Osteoblast (primary cell): ENCODE results near the gene MIGA1. TPM values are rescaled to one million over a fixed set of nuclear protein-coding genes. Genes with fewer than 3 reads are reported as not detected.

ENCODE experiments used
- DNase-seq: peaks from one replicate; pipeline ENCODE4 v3.0.0; 2011; ENCODE audit warnings: low spot score, mixed read lengths; ENCODE audit not compliant: insufficient read length; ENCODE audit errors: missing footprints
- H2AFZ ChIP-seq: 2 replicates; pipeline ENCODE4 v1.6.0; 2011; ENCODE audit warnings: mild to moderate bottlenecking, low read length
- H3K27ac ChIP-seq: 2 replicates; pipeline ENCODE4 v1.5.1; 2011; ENCODE audit warnings: mild to moderate bottlenecking, low read depth, low read length, moderate library complexity
- H3K27me3 ChIP-seq: 2 replicates; pipeline ENCODE4 v1.6.0; 2012; ENCODE audit warnings: mild to moderate bottlenecking, control low read depth, inconsistent platforms, low read length, moderate library complexity; ENCODE audit not compliant: insufficient read depth
- H3K36me3 ChIP-seq: 2 replicates; pipeline ENCODE4 v1.5.1; 2011; ENCODE audit warnings: mild to moderate bottlenecking, low read length, control low read depth, moderate library complexity; ENCODE audit not compliant: insufficient read depth
- H3K4me1 ChIP-seq: 2 replicates; pipeline ENCODE4 v1.5.1; 2011; ENCODE audit warnings: mild to moderate bottlenecking, low read length, control low read depth, moderate library complexity; ENCODE audit not compliant: insufficient read depth
- H3K4me2 ChIP-seq: 2 replicates; pipeline ENCODE4 v1.6.0; 2011; ENCODE audit warnings: mild to moderate bottlenecking, low read length; ENCODE audit not compliant: insufficient read depth
- H3K4me3 ChIP-seq: fragments of 200-600 bp; sonication (generic); 3 replicates; pipeline ENCODE4 v1.5.1; 2012; ENCODE audit warnings: mild to moderate bottlenecking, low read length, inconsistent platforms; ENCODE audit not compliant: insufficient read depth
- H3K79me2 ChIP-seq: 2 replicates; pipeline ENCODE4 v1.6.0; 2012; ENCODE audit warnings: mild to moderate bottlenecking, low read length, control low read depth, inconsistent platforms; ENCODE audit not compliant: insufficient read depth
- H3K9me3 ChIP-seq: 2 replicates; pipeline ENCODE4 v1.5.1; 2011; ENCODE audit warnings: low read depth, low read length, control low read depth
- H4K20me1 ChIP-seq: 2 replicates; pipeline ENCODE4 v1.6.0; 2012; ENCODE audit warnings: mild to moderate bottlenecking, low read length, control low read depth; ENCODE audit not compliant: insufficient read depth
- total RNA-seq: library from RNA; depleted of rRNA; stranded (reverse); fragments of >200 nt; gene quantifications from 2 replicates; pipeline ENCODE4 v1.2.3, GENCODE V29; 2012
- TF ChIP-seq, protein P1 (sequence below): IDR thresholded peaks from 2 replicates; pipeline ENCODE4 v1.5.1; 2011; ENCODE audit warnings: mild to moderate bottlenecking, low read depth, low read length, moderate library complexity; ENCODE audit errors: extremely low read depth

Gene MIGA1
- total RNA-seq, 1 donor: 13.8 TPM

DNA sequence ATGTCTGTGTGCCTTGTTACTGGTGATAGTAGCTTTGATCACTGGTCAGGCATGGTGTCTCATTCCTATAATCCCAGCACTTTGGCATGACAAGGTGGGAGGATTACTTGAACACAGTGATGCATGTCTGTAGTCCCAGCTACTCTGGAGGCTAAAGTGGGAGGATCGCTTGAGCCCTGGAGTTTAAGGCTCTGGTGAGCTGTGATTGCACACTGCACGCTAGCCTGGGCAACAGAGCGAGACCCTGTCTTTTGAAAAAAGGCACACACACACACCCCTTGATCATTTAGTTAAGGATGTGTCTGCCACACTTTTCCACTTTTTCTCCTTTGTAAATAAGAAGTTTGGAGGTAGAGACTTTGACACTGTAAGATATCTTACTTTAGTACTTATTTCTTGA, 15.1 kb downstream of the MIGA1 start:
- H3K4me1 ChIP-seq: peaks cover 7% of the 10 kb centered on the region
- H3K27me3 ChIP-seq: no peaks in the 10 kb centered on the region
- no peaks in the 10 kb centered on the region for H3K9me3 ChIP-seq
- H3K36me3 ChIP-seq: peaks cover 5% of the 10 kb centered on the region
- peaks cover 34% of the 10 kb centered on the region for H3K79me2 ChIP-seq
- no peak overlapping the region for H2AFZ ChIP-seq
- no peak overlapping the region for H3K27ac ChIP-seq
- no peak overlapping the region for H3K4me3 ChIP-seq
- H3K4me2 ChIP-seq: no peak overlapping the region
- H4K20me1 ChIP-seq: peaks cover 7% of the 10 kb centered on the region
- DNase-seq: no peak
- TF ChIP-seq, protein P1, sequence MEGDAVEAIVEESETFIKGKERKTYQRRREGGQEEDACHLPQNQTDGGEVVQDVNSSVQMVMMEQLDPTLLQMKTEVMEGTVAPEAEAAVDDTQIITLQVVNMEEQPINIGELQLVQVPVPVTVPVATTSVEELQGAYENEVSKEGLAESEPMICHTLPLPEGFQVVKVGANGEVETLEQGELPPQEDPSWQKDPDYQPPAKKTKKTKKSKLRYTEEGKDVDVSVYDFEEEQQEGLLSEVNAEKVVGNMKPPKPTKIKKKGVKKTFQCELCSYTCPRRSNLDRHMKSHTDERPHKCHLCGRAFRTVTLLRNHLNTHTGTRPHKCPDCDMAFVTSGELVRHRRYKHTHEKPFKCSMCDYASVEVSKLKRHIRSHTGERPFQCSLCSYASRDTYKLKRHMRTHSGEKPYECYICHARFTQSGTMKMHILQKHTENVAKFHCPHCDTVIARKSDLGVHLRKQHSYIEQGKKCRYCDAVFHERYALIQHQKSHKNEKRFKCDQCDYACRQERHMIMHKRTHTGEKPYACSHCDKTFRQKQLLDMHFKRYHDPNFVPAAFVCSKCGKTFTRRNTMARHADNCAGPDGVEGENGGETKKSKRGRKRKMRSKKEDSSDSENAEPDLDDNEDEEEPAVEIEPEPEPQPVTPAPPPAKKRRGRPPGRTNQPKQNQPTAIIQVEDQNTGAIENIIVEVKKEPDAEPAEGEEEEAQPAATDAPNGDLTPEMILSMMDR: no peak

DNA sequence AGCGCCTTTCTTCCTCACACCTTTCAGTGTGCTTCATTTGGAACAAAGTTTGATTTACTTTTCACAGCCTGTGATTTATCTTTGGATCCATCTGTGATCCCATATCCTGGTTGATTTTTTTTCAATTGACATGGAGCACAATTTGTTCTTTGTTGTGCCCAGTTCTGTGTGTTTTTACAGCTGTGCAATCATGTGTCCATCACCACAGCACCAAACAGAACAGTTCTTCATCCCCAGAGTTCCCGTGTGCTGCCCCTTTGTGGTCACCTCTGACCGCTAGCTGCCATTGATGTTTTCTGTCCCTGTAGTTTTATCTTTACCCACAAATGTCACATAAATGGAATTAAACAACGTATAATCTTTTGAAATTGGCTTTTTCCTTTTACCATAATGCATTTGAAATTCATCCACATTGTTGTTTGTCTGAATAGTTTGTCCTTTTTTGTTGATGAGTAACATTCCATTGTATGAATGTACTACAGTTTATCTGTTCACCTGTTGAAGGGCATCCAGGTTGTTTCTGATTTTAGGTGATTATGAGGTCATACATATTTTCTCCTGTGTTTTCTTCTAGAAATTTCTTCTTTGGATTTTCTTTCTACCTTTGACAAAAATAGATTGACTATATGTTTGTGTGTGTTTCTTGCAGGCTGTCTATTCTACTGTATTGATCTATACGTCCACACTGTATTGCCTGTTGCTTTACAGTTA, 17.4 kb downstream of the MIGA1 start:
- Histone ChIP-seq H3K4me3 (no peak overlapping the region), H3K4me1 (peaks cover 7% of the 10 kb centered on the region), H3K27ac (no peak overlapping the region), H3K27me3 (no peaks in the 10 kb centered on the region), H3K4me2 (no peak overlapping the region), H3K79me2 (peaks cover 44% of the 10 kb centered on the region), H3K9me3 (no peaks in the 10 kb centered on the region), H2AFZ (no peak overlapping the region), H3K36me3 (peaks cover 6% of the 10 kb centered on the region), H4K20me1 (peaks cover 7% of the 10 kb centered on the region)
- TF ChIP-seq, protein P1: no peak
- no peak for DNase-seq

DNA sequence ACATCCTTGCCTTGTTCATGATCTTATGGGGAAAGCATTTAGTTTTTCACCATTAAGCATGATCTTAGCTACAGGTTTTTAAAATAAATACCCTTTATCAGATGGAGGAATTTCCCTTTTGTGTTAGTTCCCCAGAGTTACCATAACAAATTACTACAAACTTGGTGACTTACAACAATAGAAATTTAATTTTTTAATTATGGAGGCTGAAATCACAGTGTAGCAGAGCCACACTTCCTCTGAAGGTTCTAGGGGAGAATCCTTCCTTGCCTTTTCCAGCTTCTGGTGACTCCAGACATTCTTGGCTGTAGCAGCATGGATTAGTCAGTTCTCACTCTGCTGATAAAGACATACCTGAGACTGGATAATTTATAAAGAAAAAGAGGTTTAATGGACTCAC, 18.5 kb downstream of the MIGA1 start:
- peaks cover 36% of the 10 kb centered on the region for H3K79me2 ChIP-seq
- no peak overlapping the region for H3K4me3 ChIP-seq
- peaks cover 4% of the 10 kb centered on the region for H3K36me3 ChIP-seq
- TF ChIP-seq, protein P1: no peak
- no peak overlapping the region for H2AFZ ChIP-seq
- H4K20me1 ChIP-seq: peaks cover 7% of the 10 kb centered on the region
- H3K9me3 ChIP-seq: no peaks in the 10 kb centered on the region
- no peak for DNase-seq
- H3K27ac ChIP-seq: peak overlapping the region; percentile 55
- H3K27me3 ChIP-seq: no peaks in the 10 kb centered on the region
- H3K4me1 ChIP-seq: peaks cover 7% of the 10 kb centered on the region
- no peak overlapping the region for H3K4me2 ChIP-seq

DNA sequence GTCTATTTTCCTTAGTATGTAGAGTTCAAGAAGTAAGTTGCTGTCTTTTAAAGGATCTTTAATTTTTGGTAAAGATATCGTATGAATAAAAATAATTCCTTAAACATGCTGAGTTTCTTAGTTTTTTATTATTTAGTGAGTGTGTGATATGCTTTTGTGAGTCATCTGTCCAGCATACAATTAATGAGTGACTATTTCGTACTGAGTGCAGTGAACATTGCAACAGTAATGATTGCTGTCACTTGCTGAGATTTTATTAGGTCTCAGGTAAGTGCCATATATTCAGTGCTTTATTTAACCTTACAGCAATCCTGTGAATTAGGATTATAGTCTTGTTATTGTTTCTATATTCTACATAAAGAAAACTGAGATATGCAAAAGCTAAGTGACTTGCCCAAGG, 22.6 kb downstream of the MIGA1 start:
- DNase-seq: no peak
- Histone ChIP-seq H3K36me3 (peaks cover 8% of the 10 kb centered on the region), H4K20me1 (peaks cover 3% of the 10 kb centered on the region), H3K4me2 (no peak overlapping the region), H3K27me3 (no peaks in the 10 kb centered on the region), H3K27ac (no peak overlapping the region), H3K4me1 (peaks cover 7% of the 10 kb centered on the region), H3K9me3 (no peaks in the 10 kb centered on the region), H2AFZ (no peak overlapping the region), H3K79me2 (peaks cover 23% of the 10 kb centered on the region), H3K4me3 (no peak overlapping the region)
- TF ChIP-seq, protein P1: no peak
